Stimulated activated CD4-positive, alpha-beta T cell treated with anti-CD3 and anti-CD28 coated beads, Interleukin-1b, Interleukin-23, amount 100 ng/mL, for 24 hours (primary cell): Measurements from ENCODE around the gene PIBF1.
A peak's percentile ranks its signal among the peaks of the same experiment; 100 is the strongest.
"Not testable (repeated sequence)": the region's sequence is repeated elsewhere in the genome, so short reads cannot be mapped to it uniquely, and the experiment has no call there.

ENCODE experiments used
- DNase-seq, 4 experiments: peaks; one replicate each; pipeline ENCODE4 v3.0.0-alpha.2; 2020; ENCODE audit warnings: low read depth in 4 of 4, low spot score in 1 of 4

Gene PIBF1, protein sequence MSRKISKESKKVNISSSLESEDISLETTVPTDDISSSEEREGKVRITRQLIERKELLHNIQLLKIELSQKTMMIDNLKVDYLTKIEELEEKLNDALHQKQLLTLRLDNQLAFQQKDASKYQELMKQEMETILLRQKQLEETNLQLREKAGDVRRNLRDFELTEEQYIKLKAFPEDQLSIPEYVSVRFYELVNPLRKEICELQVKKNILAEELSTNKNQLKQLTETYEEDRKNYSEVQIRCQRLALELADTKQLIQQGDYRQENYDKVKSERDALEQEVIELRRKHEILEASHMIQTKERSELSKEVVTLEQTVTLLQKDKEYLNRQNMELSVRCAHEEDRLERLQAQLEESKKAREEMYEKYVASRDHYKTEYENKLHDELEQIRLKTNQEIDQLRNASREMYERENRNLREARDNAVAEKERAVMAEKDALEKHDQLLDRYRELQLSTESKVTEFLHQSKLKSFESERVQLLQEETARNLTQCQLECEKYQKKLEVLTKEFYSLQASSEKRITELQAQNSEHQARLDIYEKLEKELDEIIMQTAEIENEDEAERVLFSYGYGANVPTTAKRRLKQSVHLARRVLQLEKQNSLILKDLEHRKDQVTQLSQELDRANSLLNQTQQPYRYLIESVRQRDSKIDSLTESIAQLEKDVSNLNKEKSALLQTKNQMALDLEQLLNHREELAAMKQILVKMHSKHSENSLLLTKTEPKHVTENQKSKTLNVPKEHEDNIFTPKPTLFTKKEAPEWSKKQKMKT

DNA sequence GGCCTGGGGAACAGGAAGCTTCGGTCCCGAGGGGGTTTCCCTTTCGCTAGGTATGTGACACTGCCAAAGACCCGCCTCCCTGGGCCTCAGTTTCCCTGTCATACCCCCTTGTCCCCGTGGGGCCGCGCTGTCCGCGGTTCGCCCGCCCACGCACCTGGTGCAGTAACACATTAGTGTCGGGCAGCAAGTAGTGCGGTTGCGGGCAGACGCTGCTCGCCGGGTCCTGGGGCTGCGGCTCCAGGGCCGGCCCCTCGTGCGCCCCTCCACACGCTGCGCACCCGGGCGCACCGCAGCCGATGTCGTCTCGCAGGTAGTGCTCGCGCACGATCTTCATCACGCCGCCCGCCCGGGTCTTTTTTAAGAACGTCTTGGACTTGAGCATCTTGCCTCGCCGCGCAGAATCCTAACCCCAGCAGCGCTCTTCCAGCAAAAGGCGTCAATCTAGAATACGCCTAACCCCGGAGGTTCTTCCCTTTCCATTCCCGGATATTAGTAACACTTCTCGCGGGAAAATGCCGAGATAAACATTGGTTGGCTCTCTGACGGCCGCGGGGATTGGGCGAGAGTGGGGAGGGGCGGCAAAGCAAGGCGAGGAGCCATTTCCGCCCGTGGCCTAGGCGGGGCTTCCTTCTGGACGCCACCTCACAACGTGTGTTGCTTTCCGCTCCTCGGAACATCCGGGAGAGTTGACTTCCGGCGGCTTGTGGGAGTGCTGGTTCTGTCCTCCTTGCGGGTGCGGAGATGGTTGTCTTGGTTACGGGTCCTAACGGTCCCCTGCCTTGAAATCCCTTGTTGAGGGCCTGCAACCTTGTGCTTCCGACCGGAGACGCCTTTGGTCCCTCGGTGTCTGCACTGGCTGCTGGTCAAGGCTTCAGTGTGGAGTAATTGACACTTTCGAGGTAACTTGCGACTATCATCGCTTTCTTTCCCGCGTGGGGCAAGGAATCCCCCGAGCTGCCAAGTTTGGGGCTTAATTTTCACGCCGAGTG lies at the start of gene PIBF1, which contains the start of gene DIS3:
TSS of gene PIBF1 (plus strand) at position 683 of the 989 bp plus-strand sequence. CDS start 1,337 bp downstream, outside the sequence.
TSS of gene DIS3 (minus strand) at position 450 of the 989 bp plus-strand sequence. CDS start at position 382, 68 bp downstream.
- peak; percentile 85 to 97 (median 92) for DNase-seq

- DNase-seq: no peak
Measured at GRCh38 chr13:72737033-72737432, 44.9 kb upstream of the PIBF1 start.

GRCh38 chr13:72740015-72740414 lies 41.9 kb upstream of the PIBF1 start:
- no peak for DNase-seq

DNA sequence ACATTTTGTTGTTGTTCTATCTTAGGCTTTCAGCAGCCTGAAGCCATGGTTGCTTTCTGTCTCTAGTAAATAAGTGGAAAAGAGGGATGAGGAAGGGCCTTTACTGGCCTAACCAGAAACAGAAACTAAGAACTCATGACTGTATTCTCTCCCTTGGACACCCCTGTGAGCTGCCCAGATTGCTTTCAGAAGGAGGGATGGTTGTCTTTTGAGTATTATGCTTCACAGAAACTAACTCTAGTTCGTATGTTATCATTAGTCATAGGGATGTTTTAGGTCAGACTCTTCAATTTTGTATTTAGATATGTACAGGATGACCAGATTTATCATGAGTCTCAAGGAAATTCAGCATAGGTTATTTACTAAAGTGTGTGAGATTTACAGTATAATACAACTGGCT lies 36.7 kb upstream of the PIBF1 start:
- no peak for DNase-seq

GRCh38 chr13:72751220-72751619 lies 30.7 kb upstream of the PIBF1 start:
- DNase-seq: no peak

- no peak for DNase-seq
Measured at GRCh38 chr13:72754111-72754510, 27.8 kb upstream of the PIBF1 start.

GRCh38 chr13:72757792-72758535 lies 24.0 kb upstream of the PIBF1 start:
- DNase-seq: no peak

DNA sequence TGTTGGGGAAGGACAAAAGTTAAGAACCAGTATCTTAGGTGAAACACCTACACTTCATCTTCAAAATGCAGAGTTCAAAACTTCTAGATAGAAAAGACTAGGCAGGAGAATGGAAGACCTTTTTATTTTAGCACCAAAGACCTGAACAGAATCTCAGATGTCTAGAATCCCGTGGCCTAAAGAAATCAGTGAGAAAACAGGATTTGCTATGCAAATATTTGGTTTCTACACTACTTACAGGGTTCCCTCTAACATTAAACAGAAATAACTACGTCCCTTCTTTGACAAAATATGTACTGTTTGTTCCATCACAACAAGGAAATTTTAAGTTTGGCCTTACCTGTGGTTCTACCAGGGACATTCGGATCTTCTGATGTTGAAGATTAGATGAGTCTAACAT lies 21.7 kb upstream of the PIBF1 start:
- DNase-seq: no peak

DNA sequence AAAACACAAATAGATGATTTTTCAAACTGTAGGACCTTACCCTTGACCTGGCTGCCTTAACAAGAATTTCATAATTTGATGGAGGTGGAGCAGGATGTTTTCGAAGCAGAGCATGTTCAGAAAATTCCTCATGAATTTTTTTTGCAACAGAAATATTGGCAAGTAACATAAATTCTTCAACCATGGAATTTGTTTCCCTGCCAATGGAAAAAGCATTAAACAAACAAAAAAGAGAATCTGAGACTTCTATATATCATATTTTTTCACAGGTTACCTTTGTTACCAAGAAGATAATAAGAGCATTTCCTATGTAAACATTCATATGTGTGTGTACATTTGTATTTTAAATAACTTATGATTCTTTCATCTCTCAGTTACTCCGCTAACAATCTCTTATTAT lies 18.5 kb upstream of the PIBF1 start:
- DNase-seq: no peak

- DNase-seq: no peak
Measured at GRCh38 chr13:72774019-72774418, 7.9 kb upstream of the PIBF1 start.

DNA sequence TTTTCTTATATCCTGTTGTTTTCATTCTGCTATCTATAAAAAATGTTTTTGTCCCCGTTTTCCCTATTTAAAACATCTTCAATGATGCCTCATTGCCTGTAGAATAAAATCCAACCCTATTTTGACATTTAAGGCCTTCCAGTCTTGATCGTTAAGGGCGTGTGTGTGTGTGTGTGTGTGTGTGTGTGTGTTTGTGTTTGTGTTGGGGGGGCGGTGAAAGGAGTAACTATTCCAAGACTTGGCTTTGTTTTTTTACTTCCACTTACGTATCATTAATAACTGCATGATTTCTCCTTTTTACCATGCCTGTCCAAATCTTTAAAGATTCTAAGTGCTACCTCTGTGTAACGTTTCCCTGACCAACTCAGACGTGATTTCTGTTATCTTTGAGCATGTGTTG lies 784 bp downstream of the PIBF1 start:
- no peak for DNase-seq

DNA sequence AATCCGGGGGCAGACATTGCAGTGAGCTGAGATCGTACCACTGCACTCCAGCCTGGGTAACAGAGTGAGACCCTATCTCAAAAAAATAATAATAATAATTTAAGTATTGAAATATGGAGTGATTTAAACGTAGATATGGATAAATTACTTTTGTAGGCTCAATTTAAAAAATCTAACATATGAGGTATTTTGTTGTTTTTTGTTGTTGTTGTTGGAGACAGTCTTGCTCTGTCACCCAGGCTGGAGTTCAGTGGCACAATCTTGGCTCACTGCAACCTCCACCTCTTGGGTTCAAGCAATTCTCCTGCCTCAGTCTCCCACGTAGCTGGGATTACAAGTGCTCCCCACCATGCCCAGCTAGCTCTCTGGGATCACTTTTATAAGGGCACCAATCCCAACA lies 2.7 kb downstream of the PIBF1 start:
- not testable (repeated sequence) for DNase-seq

DNA sequence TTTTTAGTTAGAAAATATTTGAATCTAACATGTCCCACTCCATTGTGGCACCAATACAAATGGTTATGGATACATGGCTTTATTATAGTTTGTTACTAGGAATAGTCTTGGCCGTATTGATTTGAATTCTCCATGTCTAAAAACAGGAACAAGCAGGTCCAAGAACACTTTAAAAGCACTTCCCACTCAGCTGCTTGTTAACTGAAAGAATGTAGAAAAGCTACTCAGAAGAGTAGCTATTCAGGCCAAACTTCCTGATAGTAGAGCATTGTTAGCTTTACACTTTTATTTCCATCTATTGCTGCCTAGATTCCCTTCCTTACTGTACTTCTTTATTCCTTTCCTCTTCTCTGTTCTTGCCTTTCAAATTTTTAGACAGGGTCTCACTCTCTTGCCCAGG lies 6.9 kb downstream of the PIBF1 start:
- no peak for DNase-seq

- DNase-seq: no peak
Measured at GRCh38 chr13:72792640-72793039, 10.7 kb downstream of the PIBF1 start.

GRCh38 chr13:72798817-72799216 lies 16.9 kb downstream of the PIBF1 start:
- DNase-seq: no peak

DNA sequence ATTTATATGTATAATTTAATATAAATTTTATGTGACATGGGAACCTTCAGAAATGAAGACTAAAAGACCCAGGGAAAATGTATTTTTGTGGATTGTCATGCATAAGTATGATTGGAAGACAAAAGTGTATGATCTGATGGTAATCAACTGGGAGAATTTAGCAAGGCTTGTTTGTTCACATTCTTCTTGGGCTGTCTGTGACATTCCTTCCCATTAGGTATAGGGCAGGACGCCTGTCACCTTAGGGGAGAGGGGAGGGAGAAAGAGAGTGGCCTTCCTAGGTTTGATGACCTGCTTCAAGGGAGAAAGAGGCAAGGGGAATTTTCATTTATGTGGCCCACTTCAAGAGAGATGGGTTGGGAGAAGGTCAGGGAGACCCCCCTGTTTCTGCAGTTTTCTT lies 22.4 kb downstream of the PIBF1 start:
- DNase-seq: no peak

- no peak for DNase-seq
Measured at GRCh38 chr13:72805676-72806346, 23.9 kb downstream of the PIBF1 start.

DNA sequence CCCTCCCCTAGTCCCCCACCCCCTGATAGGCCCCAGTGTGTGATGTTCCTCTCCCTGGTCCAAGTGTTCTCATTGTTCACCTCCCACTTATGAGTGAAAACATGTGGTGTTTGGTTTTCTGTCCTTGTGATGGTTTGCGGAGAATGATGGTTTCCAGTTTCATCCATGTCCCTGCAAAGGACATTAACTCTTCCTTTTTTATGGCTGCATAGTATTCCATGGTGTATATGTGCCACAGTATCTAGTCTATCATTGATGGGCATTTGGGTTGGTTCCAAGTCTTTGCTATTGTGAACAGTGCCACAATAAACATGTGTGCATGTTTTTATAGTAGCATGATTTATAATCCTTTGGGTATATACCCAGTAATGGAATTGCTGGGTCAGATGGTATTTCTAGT lies 24.6 kb downstream of the PIBF1 start:
- DNase-seq: not testable (repeated sequence)

DNA sequence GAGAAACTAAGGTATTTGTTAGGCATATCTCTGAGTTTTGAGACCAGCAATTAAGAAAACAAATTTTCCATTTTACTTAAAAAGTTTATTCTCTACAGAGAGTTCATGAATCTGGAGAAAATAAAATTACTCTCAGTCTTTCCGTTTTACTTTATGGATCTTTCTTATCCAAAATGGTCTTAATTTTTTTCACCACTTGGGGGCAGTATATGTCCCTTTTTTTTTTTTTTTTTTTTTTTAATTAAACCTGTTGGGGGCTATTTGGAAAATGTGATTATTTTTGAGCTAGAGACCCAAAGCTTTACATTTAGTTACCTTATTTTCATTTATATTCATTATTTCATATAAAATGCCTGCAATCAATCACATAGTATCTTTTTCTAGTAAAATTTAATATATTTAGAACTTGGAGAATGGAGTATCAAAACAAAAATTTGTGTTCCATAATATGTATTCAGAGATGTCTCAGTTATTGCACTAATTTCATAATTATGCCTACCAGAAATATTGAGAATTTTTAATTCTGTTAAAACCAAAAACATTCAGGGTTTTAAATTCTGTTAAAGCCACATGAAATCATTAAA lies 27.1 kb downstream of the PIBF1 start:
- DNase-seq: no peak
